HG03159 (cell line): ENCODE measurements around the gene VAPA.

Experiments used
- ATAC-seq: cut with Tn5 transposase; IDR thresholded peaks from one replicate; pipeline ENCODE4 v1.9.1; 2021; ENCODE audit warnings: mild to moderate bottlenecking, moderate library complexity; ENCODE audit not compliant: unreplicated experiment

VAPA gene

GRCh38 chr18:9968081-9968848 is 54.4 kb downstream of the VAPA start:
- no peak for ATAC-seq

- ATAC-seq, result no peak
Observed at GRCh38 chr18:9969247-9969646, 55.4 kb downstream of the VAPA start.

GRCh38 chr18:9971313-9971920 is 57.6 kb downstream of the VAPA start:
- peak; percentile 62 for ATAC-seq

- no peak for ATAC-seq
Observed at GRCh38 chr18:9973470-9973869, 59.7 kb downstream of the VAPA start.

GRCh38 chr18:9974279-9974915 is 60.6 kb downstream of the VAPA start:
- ATAC-seq, result no peak

- no peak for ATAC-seq
Observed at GRCh38 chr18:9975658-9976057, 61.8 kb downstream of the VAPA start.

- no peak for ATAC-seq
Observed at GRCh38 chr18:9982711-9983110, 68.9 kb downstream of the VAPA start.

GRCh38 chr18:9984080-9984479 is 70.3 kb downstream of the VAPA start:
- no peak for ATAC-seq

- ATAC-seq, result no peak
Observed at GRCh38 chr18:9985641-9986040, 71.8 kb downstream of the VAPA start.

GRCh38 chr18:9986156-9986930 is 72.5 kb downstream of the VAPA start:
- no peak for ATAC-seq

GRCh38 chr18:9987345-9987744 is 73.5 kb downstream of the VAPA start:
- no peak for ATAC-seq

- ATAC-seq, result no peak
Observed at GRCh38 chr18:9987931-9988330, 74.1 kb downstream of the VAPA start.

GRCh38 chr18:9988665-9989064 is 74.8 kb downstream of the VAPA start:
- no peak for ATAC-seq

- no peak for ATAC-seq
Observed at GRCh38 chr18:9989481-9989880, 75.7 kb downstream of the VAPA start.

GRCh38 chr18:9991011-9992000 is 77.5 kb downstream of the VAPA start:
- no peak for ATAC-seq

- no peak for ATAC-seq
Observed at GRCh38 chr18:9992300-9992972, 78.6 kb downstream of the VAPA start.

GRCh38 chr18:9992973-9993520 is 79.2 kb downstream of the VAPA start:
- ATAC-seq, result no peak

- no peak for ATAC-seq
Observed at GRCh38 chr18:9993521-9994025, 79.8 kb downstream of the VAPA start.

- no peak for ATAC-seq
Observed at GRCh38 chr18:9994026-9994570, 80.3 kb downstream of the VAPA start.
